Mesenchymal stem cell (in vitro differentiated cells and primary cell): Measurements from ENCODE around the gene SORL1.
A peak's percentile ranks its signal among the peaks of the same experiment; 100 is the strongest.

Source experiments
- DNase-seq: peaks from one replicate; pipeline ENCODE4 v3.0.0-alpha.2; 2013
- H2AFZ ChIP-seq: one replicate; pipeline ENCODE4 v1.6.1; 2013; ENCODE audit warnings: low read depth, mild to moderate bottlenecking, control low read depth, inconsistent platforms, low read length, moderate library complexity
- H2AK5ac ChIP-seq: 2 replicates; pipeline ENCODE4 v1.6.1; 2013; ENCODE audit warnings: low read length, moderate library complexity, mild to moderate bottlenecking, inconsistent platforms; ENCODE audit not compliant: severe bottlenecking
- H2BK120ac ChIP-seq: one replicate; pipeline ENCODE4 v1.6.1; 2013; ENCODE audit warnings: low read depth, mild to moderate bottlenecking, inconsistent platforms, low read length, moderate library complexity
- H2BK12ac ChIP-seq, 2 experiments: one replicate each; pipeline ENCODE4 v1.6.1; 2013; ENCODE audit warnings: inconsistent platforms in 2 of 2, low read length in 2 of 2, mild to moderate bottlenecking in 2 of 2, moderate library complexity in 2 of 2, control low read depth in 1 of 2
- H2BK15ac ChIP-seq: one replicate; pipeline ENCODE4 v1.6.1; 2013; ENCODE audit warnings: mild to moderate bottlenecking, low read depth, inconsistent platforms; ENCODE audit not compliant: poor library complexity, severe bottlenecking
- H2BK5ac ChIP-seq: 2 replicates; pipeline ENCODE4 v1.6.1; 2013; ENCODE audit warnings: low read depth, mild to moderate bottlenecking, low read length, control low read depth, inconsistent platforms; ENCODE audit not compliant: poor library complexity, severe bottlenecking
- H3K14ac ChIP-seq, 2 experiments: one replicate each; pipeline ENCODE4 v1.6.1; 2013; ENCODE audit warnings: inconsistent platforms in 2 of 2, low read length in 2 of 2, control low read depth in 1 of 2, mild to moderate bottlenecking in 1 of 2, moderate library complexity in 1 of 2
- H3K18ac ChIP-seq, 2 experiments: one replicate each; pipeline ENCODE4 v1.6.1; 2013; ENCODE audit warnings: inconsistent platforms in 2 of 2, low read length in 2 of 2, control low read depth in 1 of 2, low read depth in 1 of 2, mild to moderate bottlenecking in 1 of 2
- H3K23ac ChIP-seq, 2 experiments: one replicate each; pipeline ENCODE4 v1.6.1; 2013; ENCODE audit warnings: inconsistent platforms in 2 of 2, low read length in 2 of 2, mild to moderate bottlenecking in 2 of 2, moderate library complexity in 2 of 2, control low read depth in 1 of 2
- H3K27ac ChIP-seq: 2 replicates; pipeline ENCODE4 v1.5.1; 2013; ENCODE audit warnings: mild to moderate bottlenecking, moderate library complexity, low read length, control low read depth, inconsistent platforms; ENCODE audit not compliant: poor library complexity, severe bottlenecking
- H3K27me3 ChIP-seq, 2 experiments: 2 replicates each; pipeline versions ENCODE4 v1.6.1 to v1.7.0; 2013; ENCODE audit warnings: low read length in 2 of 2, mild to moderate bottlenecking in 2 of 2, moderate library complexity in 2 of 2, control low read depth in 1 of 2, inconsistent platforms in 1 of 2; ENCODE audit not compliant: control insufficient read depth in 1 of 2, insufficient read depth in 1 of 2
- H3K36me3 ChIP-seq, 2 experiments: 2 replicates each; pipeline versions ENCODE4 v1.6.1 to v1.7.0; 2013; ENCODE audit warnings: low read length in 2 of 2, control low read depth in 1 of 2, inconsistent platforms in 1 of 2, low read depth in 1 of 2, mild to moderate bottlenecking in 1 of 2; ENCODE audit not compliant: insufficient read depth in 2 of 2, control insufficient read depth in 1 of 2
- H3K4ac ChIP-seq, 2 experiments: one replicate each; pipeline ENCODE4 v1.6.1; 2013; ENCODE audit warnings: inconsistent platforms in 2 of 2, low read length in 2 of 2, mild to moderate bottlenecking in 2 of 2, moderate library complexity in 2 of 2, control low read depth in 1 of 2, low read depth in 1 of 2
- H3K4me1 ChIP-seq: 2 replicates; pipeline ENCODE4 v1.6.1; 2013; ENCODE audit warnings: low read depth, low read length, control low read depth; ENCODE audit not compliant: control insufficient read depth, insufficient read depth
- H3K4me2 ChIP-seq: 2 replicates; pipeline ENCODE4 v1.6.1; 2013; ENCODE audit warnings: low read length, mild to moderate bottlenecking, inconsistent platforms; ENCODE audit not compliant: poor library complexity, severe bottlenecking
- H3K4me3 ChIP-seq, 2 experiments: 2 replicates each; pipeline versions ENCODE4 v1.5.1 to v1.7.0; 2013; ENCODE audit warnings: low read length in 2 of 2, mild to moderate bottlenecking in 2 of 2, control low read depth in 1 of 2, low read depth in 1 of 2; ENCODE audit not compliant: insufficient read depth in 1 of 2
- H3K79me1 ChIP-seq: replicated peaks from 2 replicates; pipeline ENCODE4 v1.6.1; 2013; ENCODE audit warnings: mild to moderate bottlenecking, control low read depth, low read length, inconsistent platforms; ENCODE audit not compliant: poor library complexity, severe bottlenecking
- H3K9ac ChIP-seq: 2 replicates; pipeline ENCODE4 v1.7.0; 2013; ENCODE audit warnings: mild to moderate bottlenecking, low read length, moderate library complexity
- H3K9me3 ChIP-seq: 2 replicates; pipeline ENCODE4 v1.7.0; 2013; ENCODE audit warnings: mild to moderate bottlenecking, low read length; ENCODE audit not compliant: control insufficient read depth
- H4K8ac ChIP-seq: one replicate; pipeline ENCODE4 v1.6.1; 2013; ENCODE audit warnings: inconsistent platforms, mild to moderate bottlenecking, low read length, moderate library complexity
- H4K91ac ChIP-seq: one replicate; pipeline ENCODE4 v1.6.1; 2013; ENCODE audit warnings: mild to moderate bottlenecking, low read length, inconsistent platforms
- WGBS: methylation state at CpG from one replicate; pipeline ENCODE4 v1.1.7; 2013; ENCODE audit warnings: mixed read lengths; 5-methylcytosine and 5-hydroxymethylcytosine counted together

The SORL1 gene

GRCh38 chr11:121508449-121508848 is 56.3 kb downstream of the SORL1 start:
- peaks cover 25% of the 10 kb centered on the region for H3K9me3 ChIP-seq
- peaks cover 0 to 10% of the 10 kb centered on the region in 2 experiments for H3K27me3 ChIP-seq
- H2BK5ac ChIP-seq, result no peak overlapping the region
- H2AFZ ChIP-seq, result no peak overlapping the region
- H2BK120ac ChIP-seq, result no peak overlapping the region
- no peak overlapping the region for H2BK12ac ChIP-seq
- H3K18ac ChIP-seq, result no peak overlapping the region
- no peak overlapping the region for H3K4me2 ChIP-seq
- no peak overlapping the region for H3K4me3 ChIP-seq
- no peak overlapping the region for H2BK15ac ChIP-seq
- H3K4me1 ChIP-seq, result no peaks in the 10 kb centered on the region
- no peak overlapping the region for H4K8ac ChIP-seq
- H3K4ac ChIP-seq, result no peak overlapping the region
- H3K79me1 ChIP-seq, result no peaks in the 10 kb centered on the region
- H3K23ac ChIP-seq, result no peak overlapping the region
- DNase-seq, result no peak
- no peaks in the 10 kb centered on the region for H3K36me3 ChIP-seq
- H4K91ac ChIP-seq, result no peak overlapping the region
- no peak overlapping the region for H3K9ac ChIP-seq
- no peak overlapping the region for H3K14ac ChIP-seq
- no peak overlapping the region for H3K27ac ChIP-seq
- H2AK5ac ChIP-seq, result no peak overlapping the region

- Histone ChIP-seq H2BK15ac (no peak overlapping the region), H2AK5ac (no peak overlapping the region), H3K23ac (no peak overlapping the region), H3K4ac (no peak overlapping the region), H3K4me1 (no peaks in the 10 kb centered on the region), H3K4me2 (no peak overlapping the region), H2AFZ (no peak overlapping the region), H4K8ac (no peak overlapping the region), H3K27ac (no peak overlapping the region), H2BK5ac (no peak overlapping the region), H3K27me3 (peaks cover 0 to 30% of the 10 kb centered on the region in 2 experiments), H4K91ac (no peak overlapping the region), H2BK120ac (no peak overlapping the region), H3K79me1 (no peaks in the 10 kb centered on the region), H2BK12ac (no peak overlapping the region), H3K18ac (no peak overlapping the region), H3K36me3 (no peaks in the 10 kb centered on the region), H3K9ac (no peak overlapping the region), H3K14ac (no peak overlapping the region), H3K9me3 (peaks cover 16% of the 10 kb centered on the region), H3K4me3 (no peak overlapping the region)
- DNase-seq, result no peak
- WGBS, result 75% methylated on average over 2 of the region's 2 CpGs
These were observed 58.3 kb downstream of the SORL1 start for GRCh38 chr11:121510438-121510837.

- Histone ChIP-seq H2AFZ (no peak overlapping the region), H3K4ac (no peak overlapping the region), H3K4me2 (no peak overlapping the region), H3K9ac (no peak overlapping the region), H2BK15ac (no peak overlapping the region), H2AK5ac (no peak overlapping the region), H3K4me1 (no peaks in the 10 kb centered on the region), H4K91ac (no peak overlapping the region), H2BK5ac (no peak overlapping the region), H3K27me3 (peaks cover 0 to 30% of the 10 kb centered on the region in 2 experiments), H3K9me3 (peaks cover 4% of the 10 kb centered on the region), H3K14ac (no peak overlapping the region), H2BK120ac (no peak overlapping the region), H3K18ac (no peak overlapping the region), H4K8ac (no peak overlapping the region), H3K36me3 (no peaks in the 10 kb centered on the region), H3K4me3 (no peak overlapping the region), H3K23ac (no peak overlapping the region), H3K79me1 (no peaks in the 10 kb centered on the region), H2BK12ac (peak overlapping the region in 1 of 2 experiments; percentile 52), H3K27ac (no peak overlapping the region)
- WGBS, result 86% methylated on average over 9 of the region's 9 CpGs
- DNase-seq, result no peak
These were observed 60.7 kb downstream of the SORL1 start for GRCh38 chr11:121512468-121513465.

GRCh38 chr11:121513807-121514206 is 61.7 kb downstream of the SORL1 start:
- H2AK5ac ChIP-seq, result no peak overlapping the region
- H4K91ac ChIP-seq, result no peak overlapping the region
- WGBS, result 95% methylated on average over 11 of the region's 11 CpGs
- H3K4ac ChIP-seq, result no peak overlapping the region
- no peak overlapping the region for H2BK15ac ChIP-seq
- H4K8ac ChIP-seq, result no peak overlapping the region
- H3K4me1 ChIP-seq, result no peaks in the 10 kb centered on the region
- H2BK12ac ChIP-seq, result no peak overlapping the region
- no peaks in the 10 kb centered on the region for H3K79me1 ChIP-seq
- H3K9ac ChIP-seq, result no peak overlapping the region
- no peak overlapping the region for H3K18ac ChIP-seq
- H3K4me3 ChIP-seq, result no peak overlapping the region
- no peak overlapping the region for H2BK120ac ChIP-seq
- no peak overlapping the region for H3K27ac ChIP-seq
- H2BK5ac ChIP-seq, result no peak overlapping the region
- H3K23ac ChIP-seq, result no peak overlapping the region
- H3K9me3 ChIP-seq, result no peaks in the 10 kb centered on the region
- no peak overlapping the region for H2AFZ ChIP-seq
- H3K27me3 ChIP-seq, result peaks cover 0 to 22% of the 10 kb centered on the region in 2 experiments
- no peak overlapping the region for H3K14ac ChIP-seq
- no peak for DNase-seq
- no peaks in the 10 kb centered on the region for H3K36me3 ChIP-seq
- H3K4me2 ChIP-seq, result no peak overlapping the region
